T-cell (primary cell): Measurements from ENCODE around the gene SGCG. TPM values are rescaled to one million over a fixed set of nuclear protein-coding genes. Genes with fewer than 3 reads are reported as not detected.

ENCODE experiments used
- ATAC-seq, 4 experiments: fragments of 200-7000 bp in 3 of 4; fragments of 150-1000 bp in 1 of 4; cut with Tn5 transposase; replicated peaks in 1 of 4; 1 replicate in 3 of 4; 2 replicates in 1 of 4; pipeline ENCODE4 v1.10.0; 2021; ENCODE audit warnings: moderate library complexity in 3 of 4, mild to moderate bottlenecking in 2 of 4, moderate number of reproducible peaks in 1 of 4
- CTCF ChIA-PET, 2 donors: fragments of 300-600 bp; sonication (Branson Sonifier 250); formaldehyde crosslinking; loops; one replicate each; lab custom pipeline; 2022; ENCODE audit warnings: antibody characterized with exemption in 2 of 2; lab: Charles Lee
- POLR2A ChIA-PET, 2 donors: fragments of 300-600 bp; sonication (Branson Sonifier 250); formaldehyde crosslinking; loops; one replicate each; lab custom pipeline; 2022; ENCODE audit warnings: antibody characterized with exemption in 2 of 2; lab: Charles Lee
- DNase-seq, 35 experiments: peaks; one replicate each; pipeline versions ENCODE4 v3.0.0 to v3.0.0-alpha.2; 2013 to 2023
- H3K27ac ChIP-seq: one replicate; pipeline ENCODE4 v1.5.1; 2013; ENCODE audit warnings: low read length
- H3K27me3 ChIP-seq, 2 experiments: replicated peaks in 1 of 2; 1 replicate in 1 of 2; 2 replicates in 1 of 2; pipeline versions ENCODE4 v1.6.1 to v1.7.0; 2013; ENCODE audit warnings: low read length in 1 of 2, mixed read lengths in 1 of 2; ENCODE audit not compliant: control insufficient read depth in 2 of 2, insufficient read depth in 2 of 2; ENCODE audit errors: extremely low read depth in 1 of 2
- H3K36me3 ChIP-seq, 2 donors: 1 replicate in 1 of 2; 2 replicates in 1 of 2; pipeline versions ENCODE4 v1.6.1 to v1.7.0; 2013; ENCODE audit warnings: low read length in 1 of 2; ENCODE audit not compliant: control insufficient read depth in 2 of 2, insufficient read depth in 1 of 2; ENCODE audit errors: extremely low read depth in 1 of 2
- H3K4me1 ChIP-seq, 2 experiments: 1 replicate in 1 of 2; 2 replicates in 1 of 2; pipeline versions ENCODE4 v1.6.1 to v1.7.0; 2013; ENCODE audit warnings: low read length in 2 of 2, mixed read lengths in 1 of 2; ENCODE audit not compliant: insufficient read depth in 2 of 2, control insufficient read depth in 1 of 2; ENCODE audit errors: extremely low read depth in 1 of 2
- H3K4me3 ChIP-seq, 2 donors: 1 replicate in 1 of 2; 2 replicates in 1 of 2; pipeline versions ENCODE4 v1.5.1 to v1.7.0; 2013; ENCODE audit warnings: mild to moderate bottlenecking in 2 of 2, low read length in 1 of 2, moderate library complexity in 1 of 2; ENCODE audit not compliant: control insufficient read depth in 1 of 2; ENCODE audit errors: extremely low read depth in 1 of 2
- H3K9me3 ChIP-seq: 2 replicates; pipeline ENCODE4 v1.7.0; 2013
- H3K27ac Mint-ChIP-seq, 2 donors: one replicate each; pipeline ENCODE4 v1.8.0; 2020 to 2021; ENCODE audit warnings: mild to moderate bottlenecking in 2 of 2, mixed read lengths in 2 of 2
- H3K27me3 Mint-ChIP-seq, 2 donors: one replicate each; pipeline ENCODE4 v1.8.0; 2021 to 2022; ENCODE audit warnings: mixed read lengths in 2 of 2
- H3K36me3 Mint-ChIP-seq: one replicate; pipeline ENCODE4 v1.8.0; 2021; ENCODE audit warnings: mixed read lengths
- H3K4me1 Mint-ChIP-seq, 3 donors: one replicate each; pipeline ENCODE4 v1.8.0; 2020 to 2022; ENCODE audit warnings: mixed read lengths in 3 of 3, mild to moderate bottlenecking in 1 of 3
- H3K4me3 Mint-ChIP-seq, 3 donors: one replicate each; pipeline ENCODE4 v1.8.0; 2020 to 2022; ENCODE audit warnings: mild to moderate bottlenecking in 3 of 3, mixed read lengths in 3 of 3, moderate library complexity in 3 of 3
- H3K9me3 Mint-ChIP-seq, 3 donors: one replicate each; pipeline ENCODE4 v1.8.0; 2020 to 2022; ENCODE audit warnings: mixed read lengths in 3 of 3
- WGBS: methylation state at CpG from one replicate; pipeline ENCODE4 v1.1.5; 2013; ENCODE audit warnings: missing lambda C conversion rate; ENCODE audit not compliant: insufficient coverage; 5-methylcytosine and 5-hydroxymethylcytosine counted together
- total RNA-seq, 35 experiments: library from RNA in 6 of 35; stranded (reverse) in 6 of 35; fragments of 120-200 nt in 1 of 35; gene quantifications; one replicate each; pipeline versions ENCODE4 v1.2.1 to v1.2.4 and lab custom pipeline; 2013 to 2026

SGCG gene
- total RNA-seq, 5 donors from 2014 or later (not counting 1 experiment from before 2014, with no cell fraction given), result not detected

DNA sequence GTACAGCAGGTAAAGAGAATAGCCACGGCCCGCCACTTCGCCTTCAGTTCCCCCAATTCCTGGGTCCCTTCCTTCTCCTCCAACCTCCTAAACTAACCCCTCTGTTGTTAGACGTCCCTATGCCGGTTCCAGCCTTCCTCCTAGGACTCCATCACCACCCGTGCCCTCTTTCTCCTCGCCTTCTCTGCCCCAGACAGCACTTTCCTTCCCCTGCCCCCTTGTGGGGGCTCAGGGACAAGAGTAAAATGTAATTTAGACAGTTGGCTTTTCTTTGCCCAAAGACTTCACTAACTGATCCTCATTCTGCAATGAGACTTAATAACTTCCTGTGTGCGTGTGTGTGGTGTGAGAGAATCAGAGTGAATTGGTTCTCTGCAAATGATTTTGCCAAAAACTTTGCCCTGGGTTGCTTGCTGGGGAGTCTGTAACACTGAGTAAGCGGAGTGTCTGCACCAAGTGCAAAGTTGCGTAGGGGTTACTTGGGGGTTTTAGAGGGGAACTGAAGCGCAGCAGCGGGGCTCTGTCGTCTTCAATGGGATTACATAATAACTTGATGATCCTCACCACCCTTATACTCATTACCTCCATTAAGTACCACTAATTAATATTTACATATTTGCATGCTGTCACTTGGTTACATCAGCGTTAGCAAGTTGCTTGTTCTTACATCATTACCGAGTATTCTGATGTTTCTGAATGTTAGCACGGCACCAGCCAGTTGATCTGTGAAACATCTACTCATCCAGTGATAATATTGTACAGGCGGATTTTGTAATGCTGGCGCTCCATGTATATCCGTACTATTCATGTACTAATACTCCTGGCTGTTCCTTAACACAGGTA lies 19.9 kb upstream of the SGCG start:
- Histone ChIP-seq H3K4me3 (no peak overlapping the region), H3K4me1 (no peaks in the 10 kb centered on the region), H3K36me3 (no peaks in the 10 kb centered on the region), H3K27ac (no peak overlapping the region), H3K27me3 (peaks cover 2 to 17% of the 10 kb centered on the region in 2 experiments), H3K9me3 (no peaks in the 10 kb centered on the region)
- DNase-seq (no peak), ATAC-seq (no peak)
- ChIA-PET POLR2A (no interaction called here), CTCF (no interaction called here)
- Mint-ChIP-seq H3K4me3 (no peak overlapping the region), H3K27ac (no peak overlapping the region), H3K27me3 (peaks cover 20 to 29% of the 10 kb centered on the region in 2 donors), H3K36me3 (no peaks in the 10 kb centered on the region), H3K4me1 (peaks cover 2 to 6% (median 4%) of the 10 kb centered on the region in 3 donors), H3K9me3 (no peaks in the 10 kb centered on the region)
- 34% methylated on average over 7 of the region's 19 CpGs for WGBS

DNA sequence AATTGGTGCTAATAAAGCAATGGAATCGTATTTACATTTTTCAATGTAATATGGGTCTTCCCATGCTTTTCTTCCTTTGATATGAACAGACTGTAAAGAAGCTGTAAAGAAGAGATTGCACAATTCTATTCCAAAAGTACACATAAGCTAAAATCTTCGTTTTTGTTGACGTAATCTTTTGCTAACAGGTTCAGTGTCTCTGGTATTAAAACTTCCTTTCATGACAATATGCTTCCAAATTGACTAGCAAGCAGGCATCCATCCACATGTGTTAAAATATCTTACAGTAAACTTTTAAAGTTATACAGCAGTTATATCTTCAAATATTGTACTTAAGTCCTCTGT lies 19.3 kb upstream of the SGCG start:
- no peaks in the 10 kb centered on the region for H3K4me1 ChIP-seq
- H3K4me1 Mint-ChIP-seq, result peaks cover 2 to 6% (median 4%) of the 10 kb centered on the region in 3 donors
- H3K27ac ChIP-seq, result no peak overlapping the region
- no peaks in the 10 kb centered on the region for H3K9me3 ChIP-seq
- peaks cover 20 to 29% of the 10 kb centered on the region in 2 donors for H3K27me3 Mint-ChIP-seq
- no peak overlapping the region for H3K4me3 ChIP-seq
- no peaks in the 10 kb centered on the region for H3K9me3 Mint-ChIP-seq
- H3K36me3 ChIP-seq, result no peaks in the 10 kb centered on the region
- no peaks in the 10 kb centered on the region for H3K36me3 Mint-ChIP-seq
- DNase-seq (no peak), ATAC-seq (no peak)
- CTCF ChIA-PET, result no interaction called here
- no peak overlapping the region for H3K4me3 Mint-ChIP-seq
- 83% methylated on average over 2 of the region's 3 CpGs for WGBS
- peaks cover 2 to 17% of the 10 kb centered on the region in 2 experiments for H3K27me3 ChIP-seq
- POLR2A ChIA-PET, result no interaction called here
- no peak overlapping the region for H3K27ac Mint-ChIP-seq

DNA sequence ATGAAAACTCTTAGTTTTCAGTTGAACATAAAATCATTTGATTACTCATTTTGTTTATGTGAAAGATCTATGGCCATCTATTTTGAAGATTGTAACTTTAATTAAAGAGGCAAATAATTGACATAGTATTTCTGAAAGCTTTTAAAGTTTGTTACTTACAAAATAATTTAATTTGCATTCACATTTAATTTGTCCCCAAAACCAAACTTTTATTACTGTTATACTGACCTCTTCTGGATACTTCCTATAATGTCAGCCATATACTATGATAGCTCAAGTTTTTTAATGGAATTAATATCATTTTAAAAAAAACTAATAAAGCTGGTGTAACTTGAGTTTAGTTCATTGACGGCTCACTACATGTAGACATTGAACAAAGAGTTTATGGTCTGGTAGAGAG lies 4.9 kb upstream of the SGCG start:
- Histone ChIP-seq H3K9me3 (no peaks in the 10 kb centered on the region), H3K27ac (no peak overlapping the region), H3K27me3 (no peaks in the 10 kb centered on the region), H3K4me3 (no peak overlapping the region), H3K4me1 (no peaks in the 10 kb centered on the region), H3K36me3 (no peaks in the 10 kb centered on the region)
- Mint-ChIP-seq H3K27ac (no peak overlapping the region), H3K36me3 (no peaks in the 10 kb centered on the region), H3K27me3 (peaks cover 6 to 13% of the 10 kb centered on the region in 2 donors), H3K4me3 (no peak overlapping the region), H3K4me1 (no peaks in the 10 kb centered on the region), H3K9me3 (peaks cover 6 to 9% (median 7%) of the 10 kb centered on the region in 3 donors)
- DNase-seq (no peak), ATAC-seq (no peak)
- CTCF ChIA-PET, result no interaction called here
- POLR2A ChIA-PET, result no interaction called here
- no CpG with 5 or more reads among the region's 1 CpG for WGBS

DNA sequence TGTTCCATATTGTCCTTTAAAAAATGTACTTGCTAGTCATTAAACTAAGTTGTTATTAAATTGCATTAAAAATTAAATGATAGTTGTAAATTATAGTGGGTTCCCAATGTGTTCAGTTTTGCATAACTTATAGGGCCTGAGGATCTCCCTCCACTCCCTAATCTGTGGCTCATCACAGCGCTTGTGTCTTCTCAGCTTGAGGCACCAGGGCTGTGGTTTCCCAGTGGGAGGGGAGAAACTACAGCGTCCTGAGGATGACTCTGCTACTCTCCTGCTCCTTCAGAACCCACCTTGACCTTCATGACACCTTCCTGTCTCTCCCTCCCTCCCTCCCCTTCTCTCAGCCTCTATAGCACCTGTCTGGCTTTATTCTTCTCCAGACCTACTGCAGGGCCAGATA lies 1.4 kb downstream of the SGCG start:
- Mint-ChIP-seq H3K27me3 (peaks cover 2 to 7% of the 10 kb centered on the region in 2 donors), H3K27ac (no peak overlapping the region), H3K4me1 (no peaks in the 10 kb centered on the region), H3K36me3 (no peaks in the 10 kb centered on the region), H3K9me3 (peaks cover 0 to 1% (median under 1%) of the 10 kb centered on the region in 3 donors), H3K4me3 (no peak overlapping the region)
- H3K4me3 ChIP-seq, result no peak overlapping the region
- ChIA-PET POLR2A (no interaction called here), CTCF (no interaction called here)
- no peak for DNase-seq
- no peaks in the 10 kb centered on the region for H3K36me3 ChIP-seq
- peaks cover 0 to 3% of the 10 kb centered on the region in 2 experiments for H3K27me3 ChIP-seq
- no peaks in the 10 kb centered on the region for H3K9me3 ChIP-seq
- H3K4me1 ChIP-seq, result no peaks in the 10 kb centered on the region
- no CpG with 5 or more reads among the region's 2 CpGs for WGBS
- no peak for ATAC-seq
- H3K27ac ChIP-seq, result no peak overlapping the region

DNA sequence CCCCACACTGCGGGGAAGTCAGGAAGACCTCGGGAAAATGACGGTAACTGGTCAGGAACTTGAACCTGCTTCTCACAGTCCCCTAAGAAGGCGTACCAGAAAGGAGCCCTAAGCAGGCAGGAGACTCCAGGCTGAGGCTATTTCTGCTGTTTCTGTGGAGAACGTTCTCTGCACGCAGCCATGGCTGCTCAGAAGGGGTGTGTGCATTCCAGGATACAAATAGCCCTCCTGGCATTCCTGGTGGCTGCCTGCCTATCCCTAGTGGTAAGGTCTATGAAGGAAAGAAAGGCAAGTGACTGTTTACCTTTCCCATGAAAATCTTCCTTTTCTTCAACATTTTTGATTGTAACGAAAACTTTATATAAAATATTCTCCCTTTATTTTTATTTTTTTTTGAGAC lies 2.5 kb downstream of the SGCG start:
- H3K4me1 Mint-ChIP-seq, result no peaks in the 10 kb centered on the region
- WGBS, result 88% methylated on average over 6 of the region's 7 CpGs
- no peaks in the 10 kb centered on the region for H3K9me3 ChIP-seq
- peaks cover 0 to 3% of the 10 kb centered on the region in 2 experiments for H3K27me3 ChIP-seq
- no peak for DNase-seq
- H3K4me1 ChIP-seq, result no peaks in the 10 kb centered on the region
- no peaks in the 10 kb centered on the region for H3K36me3 ChIP-seq
- no peak for ATAC-seq
- no peak overlapping the region for H3K27ac Mint-ChIP-seq
- H3K4me3 ChIP-seq, result no peak overlapping the region
- H3K27ac ChIP-seq, result no peak overlapping the region
- no peaks in the 10 kb centered on the region for H3K36me3 Mint-ChIP-seq
- H3K27me3 Mint-ChIP-seq, result peaks cover 2 to 7% of the 10 kb centered on the region in 2 donors
- CTCF ChIA-PET, result interaction anchor here in 1 of 2 donors (0.6 kb wide), 1 partner anchor 698 kb away, joined by 3 read pairs; no protein-coding TSS in a partner anchor
- no peaks in the 10 kb centered on the region for H3K9me3 Mint-ChIP-seq
- no peak overlapping the region for H3K4me3 Mint-ChIP-seq
- POLR2A ChIA-PET, result no interaction called here

DNA sequence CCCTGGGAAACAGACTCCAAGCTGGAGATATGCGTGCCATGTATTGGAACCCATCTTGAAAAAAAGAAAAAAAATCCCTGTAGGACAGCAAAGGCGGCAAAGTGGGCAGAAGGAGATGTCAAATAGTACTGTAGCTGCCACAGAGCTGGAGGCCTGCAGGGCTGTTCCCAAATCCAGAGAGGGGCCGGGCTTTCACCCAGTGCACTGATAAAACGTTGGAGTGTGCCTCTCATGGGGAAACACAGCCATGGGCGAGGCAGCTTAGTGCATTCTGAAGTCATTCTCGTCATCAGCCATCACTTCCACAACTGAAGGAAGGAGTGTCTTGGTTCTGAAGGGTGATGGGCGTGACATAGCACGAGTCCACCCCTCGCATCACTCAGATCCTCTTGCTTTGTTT lies 4.8 kb downstream of the SGCG start:
- ChIA-PET POLR2A (no interaction called here), CTCF (no interaction called here)
- H3K9me3 Mint-ChIP-seq, result no peaks in the 10 kb centered on the region
- DNase-seq (no peak), ATAC-seq (no peak)
- Histone ChIP-seq H3K36me3 (no peaks in the 10 kb centered on the region), H3K9me3 (no peaks in the 10 kb centered on the region), H3K4me1 (no peaks in the 10 kb centered on the region), H3K27ac (no peak overlapping the region), H3K27me3 (peaks cover 0 to 3% of the 10 kb centered on the region in 2 experiments), H3K4me3 (no peak overlapping the region)
- peaks cover 0 to 3% of the 10 kb centered on the region in 2 donors for H3K27me3 Mint-ChIP-seq
- H3K27ac Mint-ChIP-seq, result no peak overlapping the region
- H3K4me1 Mint-ChIP-seq, result no peaks in the 10 kb centered on the region
- H3K36me3 Mint-ChIP-seq, result no peaks in the 10 kb centered on the region
- H3K4me3 Mint-ChIP-seq, result no peak overlapping the region
- WGBS, result 77% methylated on average over 3 of the region's 9 CpGs
